AG04449 (cell line): ENCODE results near the gene CPB2.
A peak's percentile ranks its signal among the peaks of the same experiment; 100 is the strongest.

Experiments
- CTCF ChIA-PET: fragments of 350-600 bp; formaldehyde crosslinking; extraction: SDS; loops from one replicate; lab custom pipeline; 2021; ENCODE audit warnings: antibody characterized with exemption; lab: Yijun Ruan, JAX
- POLR2A ChIA-PET: fragments of 400-600, 350-600 bp; formaldehyde crosslinking; extraction: SDS; loops from one replicate; lab custom pipeline; 2020; ENCODE audit warnings: antibody characterized with exemption, inconsistent platforms; lab: Yijun Ruan, JAX
- DNase-seq: peaks from one replicate; pipeline ENCODE4 v3.0.0-alpha.2; 2010; ENCODE audit warnings: low read depth, low spot score
- H3K4me3 ChIP-seq: 2 replicates; pipeline ENCODE4 v1.5.1; 2011; ENCODE audit warnings: low read depth, mild to moderate bottlenecking, control low read depth, low read length
- TF ChIP-seq, protein P1 (sequence below): IDR thresholded peaks from one replicate; pipeline ENCODE4 v1.5.1; 2011; ENCODE audit warnings: mild to moderate bottlenecking, moderate library complexity, low read length, control low read depth, inconsistent platforms; ENCODE audit not compliant: insufficient read depth; ENCODE audit errors: missing control alignments

The CPB2 gene

DNA sequence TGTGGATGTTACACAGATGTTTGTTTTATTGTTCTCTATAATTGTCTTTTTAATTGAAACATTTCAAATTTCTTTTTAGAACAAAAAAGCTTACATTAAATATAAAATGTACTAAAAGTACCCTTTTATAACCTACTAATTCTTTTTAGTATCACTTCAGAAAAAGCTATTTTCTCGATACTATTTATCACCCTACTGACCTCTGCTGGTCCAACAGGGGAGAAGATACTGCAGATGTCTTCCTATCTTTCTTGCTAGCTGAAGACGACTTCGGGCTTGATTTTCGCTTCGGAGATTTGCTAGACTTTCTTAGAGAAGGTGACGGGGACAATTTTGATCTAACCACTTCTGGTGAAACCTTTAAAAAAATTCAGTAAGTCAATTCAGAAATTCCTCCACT is 94.7 kb downstream of the CPB2 start:
- H3K4me3 ChIP-seq, result no peak overlapping the region
- ChIA-PET POLR2A (no interaction called here), CTCF (interaction anchor here (0.6 to 2.5 kb wide), 12 partner anchors 10 to 386 kb away, joined by 3 to 12 read pairs (median 5); no protein-coding TSS in a partner anchor)
- TF ChIP-seq, protein P1, sequence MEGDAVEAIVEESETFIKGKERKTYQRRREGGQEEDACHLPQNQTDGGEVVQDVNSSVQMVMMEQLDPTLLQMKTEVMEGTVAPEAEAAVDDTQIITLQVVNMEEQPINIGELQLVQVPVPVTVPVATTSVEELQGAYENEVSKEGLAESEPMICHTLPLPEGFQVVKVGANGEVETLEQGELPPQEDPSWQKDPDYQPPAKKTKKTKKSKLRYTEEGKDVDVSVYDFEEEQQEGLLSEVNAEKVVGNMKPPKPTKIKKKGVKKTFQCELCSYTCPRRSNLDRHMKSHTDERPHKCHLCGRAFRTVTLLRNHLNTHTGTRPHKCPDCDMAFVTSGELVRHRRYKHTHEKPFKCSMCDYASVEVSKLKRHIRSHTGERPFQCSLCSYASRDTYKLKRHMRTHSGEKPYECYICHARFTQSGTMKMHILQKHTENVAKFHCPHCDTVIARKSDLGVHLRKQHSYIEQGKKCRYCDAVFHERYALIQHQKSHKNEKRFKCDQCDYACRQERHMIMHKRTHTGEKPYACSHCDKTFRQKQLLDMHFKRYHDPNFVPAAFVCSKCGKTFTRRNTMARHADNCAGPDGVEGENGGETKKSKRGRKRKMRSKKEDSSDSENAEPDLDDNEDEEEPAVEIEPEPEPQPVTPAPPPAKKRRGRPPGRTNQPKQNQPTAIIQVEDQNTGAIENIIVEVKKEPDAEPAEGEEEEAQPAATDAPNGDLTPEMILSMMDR, result peak; percentile 14
- no peak for DNase-seq

DNA sequence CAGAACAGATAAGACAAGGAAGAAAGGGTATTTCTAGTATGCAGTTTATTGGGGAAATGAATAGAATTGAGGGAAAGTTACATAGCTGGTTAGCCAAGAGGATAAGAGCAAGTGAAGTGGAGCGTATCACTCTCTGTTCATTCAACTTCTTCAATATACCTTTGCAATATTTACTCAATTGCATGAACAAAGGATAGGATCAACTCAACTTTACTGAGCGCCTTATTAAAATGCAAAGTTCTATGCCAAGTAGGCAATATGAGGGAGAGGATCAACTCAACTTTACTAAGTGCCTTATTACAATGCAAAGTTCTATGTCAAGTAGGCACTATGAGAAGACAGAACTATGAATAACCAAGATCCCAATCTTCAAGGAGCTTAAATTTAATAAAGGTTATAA is 96.2 kb downstream of the CPB2 start:
- no peak for DNase-seq
- CTCF ChIA-PET, result interaction anchor here (1.0 to 2.1 kb wide), 3 partner anchors 9 to 201 kb away, joined by 4 to 12 read pairs (median 8); no protein-coding TSS in a partner anchor
- POLR2A ChIA-PET, result no interaction called here
- TF ChIP-seq, protein P1, result no peak
- no peak overlapping the region for H3K4me3 ChIP-seq

DNA sequence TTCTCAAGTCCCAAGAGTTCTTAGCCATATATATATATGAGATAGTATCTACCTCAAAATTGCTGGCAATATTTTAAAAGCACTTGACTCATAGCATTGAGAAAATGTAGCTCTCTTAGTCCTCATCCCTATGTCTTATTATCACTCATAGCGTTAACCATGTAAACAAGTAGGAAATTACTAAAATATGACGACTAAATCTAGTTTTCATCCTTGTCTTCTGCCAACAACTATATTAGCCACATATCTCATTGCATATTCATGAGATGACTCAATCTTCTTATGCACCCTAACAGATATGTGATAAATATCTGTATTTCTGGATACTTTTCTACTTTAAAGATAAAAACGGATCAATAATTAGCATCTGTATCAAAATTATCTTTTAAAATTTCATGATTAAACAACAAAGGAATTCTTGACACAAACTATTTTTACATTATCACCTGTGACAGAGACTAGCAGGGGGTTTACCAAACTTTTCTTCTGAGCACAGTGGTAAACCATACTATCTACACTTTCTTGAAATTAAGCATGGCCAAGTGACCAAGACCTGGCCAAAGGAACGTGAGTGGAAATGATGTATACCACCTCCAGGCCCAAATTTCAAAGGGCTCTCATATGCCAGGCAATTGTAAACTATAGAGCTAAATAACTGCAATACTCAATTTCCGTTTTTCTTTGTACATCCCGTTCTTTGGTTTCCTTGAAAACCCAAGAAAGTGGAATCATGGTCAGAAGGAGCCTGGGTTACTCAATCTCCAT is 98.0 kb downstream of the CPB2 start:
- no peak overlapping the region for H3K4me3 ChIP-seq
- DNase-seq, result no peak
- TF ChIP-seq, protein P1, result no peak
- POLR2A ChIA-PET, result no interaction called here
- CTCF ChIA-PET, result no interaction called here

GRCh38 chr13:46004491-46004890 is 100.3 kb downstream of the CPB2 start:
- DNase-seq, result no peak
- CTCF ChIA-PET, result no interaction called here
- TF ChIP-seq, protein P1, result no peak
- no peak overlapping the region for H3K4me3 ChIP-seq
- POLR2A ChIA-PET, result no interaction called here
